ENCODE results near the gene FGD3.

DNA sequence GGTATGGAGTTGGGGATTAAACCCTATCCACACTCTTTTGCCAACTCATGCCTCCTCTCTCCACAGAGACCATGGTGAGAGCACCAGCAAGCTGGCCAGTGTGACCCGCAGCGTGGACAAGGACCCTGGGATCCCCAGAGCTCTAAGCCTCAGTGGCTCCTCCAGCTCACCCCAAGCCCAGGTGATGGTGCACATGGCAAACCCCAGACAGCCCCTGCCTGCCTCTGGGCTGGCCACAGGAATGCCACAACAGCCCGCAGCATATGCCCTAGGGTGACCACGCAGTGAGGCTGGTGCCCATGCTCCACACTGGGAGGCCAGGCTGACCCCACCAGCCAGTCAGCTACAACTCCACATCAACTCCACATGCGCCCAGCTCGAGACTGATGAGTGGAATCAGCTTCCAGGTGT is 137.2 kb downstream of the FGD3 start:
- TF ChIP-seq GATA2 (IDR thresholded peaks at IDR 0.05; ENCODE audit: low read depth, low read length), result no peak
- no peak for TF ChIP-seq GATA3 (IDR thresholded peaks at IDR 0.05; ENCODE audit: low read depth, low read length)
